Stimulated activated CD8-positive, alpha-beta memory T cell treated with anti-CD3 and anti-CD28 coated beads, Interleukin-2, amount 100 ng/mL, for 48 hours (primary cell): Measurements from ENCODE around the gene ENPP7.
A peak's percentile ranks its signal among the peaks of the same experiment; 100 is the strongest.

ENCODE experiments used
- DNase-seq, 2 donors: peaks; one replicate each; pipeline ENCODE4 v3.0.0-alpha.2; 2020; ENCODE audit warnings: low read depth in 2 of 2

The ENPP7 gene

GRCh38 chr17:79732254-79732653 is 1.5 kb downstream of the ENPP7 start:
- no peak for DNase-seq

GRCh38 chr17:79732804-79733691 is 2.3 kb downstream of the ENPP7 start:
- no peak for DNase-seq

- no peak for DNase-seq
Observed at GRCh38 chr17:79733692-79734070, 2.9 kb downstream of the ENPP7 start.

- DNase-seq: no peak
Observed at GRCh38 chr17:79735096-79735495, 4.4 kb downstream of the ENPP7 start.

- no peak for DNase-seq
Observed at GRCh38 chr17:79737046-79737921, 6.5 kb downstream of the ENPP7 start.

- DNase-seq: no peak
Observed at GRCh38 chr17:79737922-79738578, 7.3 kb downstream of the ENPP7 start.

GRCh38 chr17:79738643-79739042 is 7.9 kb downstream of the ENPP7 start:
- DNase-seq: no peak

- no peak for DNase-seq
Observed at GRCh38 chr17:79739148-79740062, 8.7 kb downstream of the ENPP7 start.

GRCh38 chr17:79740413-79740812 is 9.7 kb downstream of the ENPP7 start:
- DNase-seq: no peak

- DNase-seq: no peak
Observed at GRCh38 chr17:79741401-79741750, 10.6 kb downstream of the ENPP7 start.

GRCh38 chr17:79741751-79742588 is 11.2 kb downstream of the ENPP7 start:
- peak; percentile 51 to 58 for DNase-seq

GRCh38 chr17:79742589-79742918 is 11.8 kb downstream of the ENPP7 start:
- no peak for DNase-seq

GRCh38 chr17:79742951-79743476 is 12.3 kb downstream of the ENPP7 start:
- no peak for DNase-seq

GRCh38 chr17:79743614-79744013 is 12.9 kb downstream of the ENPP7 start:
- DNase-seq: no peak

GRCh38 chr17:79745641-79746105 is 14.9 kb downstream of the ENPP7 start:
- DNase-seq: no peak

- no peak for DNase-seq
Observed at GRCh38 chr17:79746889-79747507, 16.3 kb downstream of the ENPP7 start.

GRCh38 chr17:79747508-79748294 is 17.0 kb downstream of the ENPP7 start:
- DNase-seq: no peak

GRCh38 chr17:79748295-79749099 is 17.8 kb downstream of the ENPP7 start:
- DNase-seq: no peak
